ENCODE measurements around the gene GIPC1. TPM values are rescaled to one million over a fixed set of nuclear protein-coding genes. Genes with fewer than 3 reads are reported as not detected.

GIPC1 gene
- total and polyA plus RNA-seq, 2 of the 4 experiments (the other 2 are of a cell fraction), result 74.2 to 133 TPM

GRCh38 chr19:14471436-14472187 is 24.3 kb downstream of the GIPC1 start:
- no peak overlapping the region for H3K4me3 ChIP-seq (ENCODE audit: insufficient read depth, low read depth, low read length)
- H3K14ac ChIP-seq (replicated peaks; ENCODE audit: low read depth, low read length), result no peak overlapping the region
- no peak overlapping the region for H2BK20ac ChIP-seq (ENCODE audit: low read depth, low read length)
- no peaks in the 10 kb centered on the region for H3K27me3 ChIP-seq (ENCODE audit: control insufficient read depth, insufficient read depth, low read length)
- intact Hi-C loops (cut with micrococcal nuclease), result no loop called here
- H3K27ac ChIP-seq (ENCODE audit: insufficient read depth, low read length), result no peak overlapping the region
- peaks cover 0 to 18% of the 10 kb centered on the region in 2 experiments; a peak in 1 of 4 replicates for H3K79me1 ChIP-seq (ENCODE audit: low read depth in 1 of 2, low read length in 2 of 2)
- H3K9me3 ChIP-seq (ENCODE audit: control insufficient read depth, insufficient read depth, low read length), result no peaks in the 10 kb centered on the region
- no TSS peak for BruUV-seq (replicated peaks)
- ATAC-seq (ENCODE audit: low read depth) (no peak), DNase-seq (no peak)
- no peak overlapping the region for H3K9ac ChIP-seq (ENCODE audit: low read depth, low read length)
- H3K9me1 ChIP-seq (ENCODE audit: insufficient read depth, low read length), result 0 out of 2 replicates have a peak, but pooled peaks cover 5% of the 10 kb centered on the region
- peaks cover 26% of the 10 kb centered on the region for H3K36me3 ChIP-seq (ENCODE audit: control insufficient read depth, insufficient read depth, low read length)
- ChIA-PET CTCF (no interaction called here), POLR2A (ENCODE audit: unreplicated experiment) (no interaction called here)
- H2AK9ac ChIP-seq (replicated peaks; ENCODE audit: low read depth, low read length, poor library complexity), result peak overlapping the region; percentile 55
- no peak overlapping the region for H2BK15ac ChIP-seq (ENCODE audit: low read depth, low read length)
- no peak overlapping the region for H3K23ac ChIP-seq (ENCODE audit: low read depth, low read length)
- H3K18ac ChIP-seq (ENCODE audit: low read depth, low read length), result no peak overlapping the region
- peak overlapping the region; percentile 76 for H2AFZ ChIP-seq (replicated peaks; ENCODE audit: low read length, poor library complexity)
- no peak overlapping the region for H4K5ac ChIP-seq (ENCODE audit: low read depth, low read length)
- H4K8ac ChIP-seq (ENCODE audit: low read depth in 2 of 2, low read length in 2 of 2), result no peak overlapping the region
- no peak overlapping the region for H4K91ac ChIP-seq (ENCODE audit: insufficient read depth, low read depth, low read length)
- TF ChIP-seq SMC3 (IDR thresholded peaks at IDR 0.05; ENCODE audit: low read depth, low read length), result no peak
- no peak for TF ChIP-seq MAZ (IDR thresholded peaks at IDR 0.05; ENCODE audit: borderline replicate concordance, low read depth, low read length)
- TF ChIP-seq CHD1 (IDR thresholded peaks at IDR 0.05; ENCODE audit: low read depth, low read length), result no peak
- TF ChIP-seq NFE2L2 (IDR thresholded peaks at IDR 0.05; ENCODE audit: low read depth, low read length), result no peak
- TF ChIP-seq RCOR1 (IDR thresholded peaks at IDR 0.05; ENCODE audit: insufficient replicate concordance, low read length), result no peak
- TF ChIP-seq, protein P1, sequence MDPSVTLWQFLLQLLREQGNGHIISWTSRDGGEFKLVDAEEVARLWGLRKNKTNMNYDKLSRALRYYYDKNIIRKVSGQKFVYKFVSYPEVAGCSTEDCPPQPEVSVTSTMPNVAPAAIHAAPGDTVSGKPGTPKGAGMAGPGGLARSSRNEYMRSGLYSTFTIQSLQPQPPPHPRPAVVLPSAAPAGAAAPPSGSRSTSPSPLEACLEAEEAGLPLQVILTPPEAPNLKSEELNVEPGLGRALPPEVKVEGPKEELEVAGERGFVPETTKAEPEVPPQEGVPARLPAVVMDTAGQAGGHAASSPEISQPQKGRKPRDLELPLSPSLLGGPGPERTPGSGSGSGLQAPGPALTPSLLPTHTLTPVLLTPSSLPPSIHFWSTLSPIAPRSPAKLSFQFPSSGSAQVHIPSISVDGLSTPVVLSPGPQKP (IDR thresholded peaks at IDR 0.05; ENCODE audit: borderline replicate concordance, low read depth, low read length), result no peak
- no peak for TF ChIP-seq POLR2A (IDR thresholded peaks at IDR 0.05; ENCODE audit: low read depth, low read length)
- no peak for TF ChIP-seq FOS (IDR thresholded peaks at IDR 0.05; ENCODE audit: low read depth, low read length)
- no peak for TF ChIP-seq CEBPB (IDR thresholded peaks at IDR 0.05; ENCODE audit: low read depth, low read length)
- no peak for TF ChIP-seq MAFK (IDR thresholded peaks at IDR 0.05; ENCODE audit: low read depth, low read length)
- no peak for TF ChIP-seq BHLHE40 (IDR thresholded peaks at IDR 0.05; ENCODE audit: low read depth, low read length)
- TF ChIP-seq, protein P2, sequence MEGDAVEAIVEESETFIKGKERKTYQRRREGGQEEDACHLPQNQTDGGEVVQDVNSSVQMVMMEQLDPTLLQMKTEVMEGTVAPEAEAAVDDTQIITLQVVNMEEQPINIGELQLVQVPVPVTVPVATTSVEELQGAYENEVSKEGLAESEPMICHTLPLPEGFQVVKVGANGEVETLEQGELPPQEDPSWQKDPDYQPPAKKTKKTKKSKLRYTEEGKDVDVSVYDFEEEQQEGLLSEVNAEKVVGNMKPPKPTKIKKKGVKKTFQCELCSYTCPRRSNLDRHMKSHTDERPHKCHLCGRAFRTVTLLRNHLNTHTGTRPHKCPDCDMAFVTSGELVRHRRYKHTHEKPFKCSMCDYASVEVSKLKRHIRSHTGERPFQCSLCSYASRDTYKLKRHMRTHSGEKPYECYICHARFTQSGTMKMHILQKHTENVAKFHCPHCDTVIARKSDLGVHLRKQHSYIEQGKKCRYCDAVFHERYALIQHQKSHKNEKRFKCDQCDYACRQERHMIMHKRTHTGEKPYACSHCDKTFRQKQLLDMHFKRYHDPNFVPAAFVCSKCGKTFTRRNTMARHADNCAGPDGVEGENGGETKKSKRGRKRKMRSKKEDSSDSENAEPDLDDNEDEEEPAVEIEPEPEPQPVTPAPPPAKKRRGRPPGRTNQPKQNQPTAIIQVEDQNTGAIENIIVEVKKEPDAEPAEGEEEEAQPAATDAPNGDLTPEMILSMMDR (conservative IDR thresholded peaks at IDR 0.05; ENCODE audit: low read depth, low read length), result no peak
- H2BK5ac ChIP-seq (ENCODE audit: low read depth, low read length, poor library complexity, severe bottlenecking), result no peak overlapping the region
- no peak overlapping the region for H3K4ac ChIP-seq (ENCODE audit: low read depth, low read length)
- H2AK5ac ChIP-seq (ENCODE audit: low read depth, low read length), result no peak overlapping the region
- H3K4me1 ChIP-seq (ENCODE audit: control insufficient read depth, insufficient read depth, low read length), result peaks cover 18% of the 10 kb centered on the region
- H3K4me2 ChIP-seq (ENCODE audit: low read depth, low read length), result no peak overlapping the region
- in situ Hi-C loops (cut with MboI; ENCODE audit: low sequenced_read_pairs), result loop anchor here (10.0 kb wide), 1 partner anchor 587 kb away; no protein-coding TSS in a partner anchor
- H2BK120ac ChIP-seq (ENCODE audit: low read depth, low read length), result no peak overlapping the region
- dilution Hi-C loops (cut with HindIII; ENCODE audit: low sequenced_read_pairs, unreplicated experiment), result no loop called here
- peaks cover 7% of the 10 kb centered on the region; the same call in 1 of the 2 replicates for H4K20me1 ChIP-seq (ENCODE audit: insufficient read depth, low read length)
- WGBS, 2 experiments (ENCODE audit: extremely low coverage in 2 of 2, insufficient read length in 1 of 2), result 89% methylated on average over 8 of the region's 46 CpGs; no CpG with 5 or more reads in 1 of the 2 experiments
- no peak overlapping the region for H3K56ac ChIP-seq (ENCODE audit: extremely low read depth, insufficient read depth, low read length)
